Neuronal stem cell (in vitro differentiated cells): ENCODE results near the gene PCDHGB7.
A peak's percentile ranks its signal among the peaks of the same experiment; 100 is the strongest.

Source experiments
- DNase-seq: peaks from one replicate; pipeline ENCODE4 v3.0.0-alpha.2; 2013; ENCODE audit warnings: low spot score
- H2AFZ ChIP-seq: one replicate; pipeline ENCODE4 v1.6.1; 2013; ENCODE audit warnings: mild to moderate bottlenecking, low read length, inconsistent platforms
- H2AK5ac ChIP-seq: 2 replicates; pipeline ENCODE4 v1.6.1; 2013; ENCODE audit warnings: low read depth, mild to moderate bottlenecking, inconsistent platforms, low read length, moderate library complexity, mixed read lengths
- H2BK120ac ChIP-seq: 2 replicates; pipeline ENCODE4 v1.6.1; 2013; ENCODE audit warnings: low read depth, mild to moderate bottlenecking, inconsistent platforms, low read length, moderate library complexity, mixed read lengths
- H2BK12ac ChIP-seq: one replicate; pipeline ENCODE4 v1.6.1; 2013; ENCODE audit warnings: low read length, inconsistent platforms
- H2BK15ac ChIP-seq: 2 replicates; pipeline ENCODE4 v1.6.1; 2013; ENCODE audit warnings: mild to moderate bottlenecking, low read length, inconsistent platforms, mixed read lengths
- H2BK5ac ChIP-seq: one replicate; pipeline ENCODE4 v1.6.1; 2013; ENCODE audit warnings: inconsistent platforms, mild to moderate bottlenecking, low read length, moderate library complexity
- H3K14ac ChIP-seq: one replicate; pipeline ENCODE4 v1.6.1; 2013; ENCODE audit warnings: low read length, inconsistent platforms
- H3K18ac ChIP-seq: 2 replicates; pipeline ENCODE4 v1.6.1; 2013; ENCODE audit warnings: low read length, inconsistent platforms
- H3K23ac ChIP-seq: 2 replicates; pipeline ENCODE4 v1.6.1; 2013; ENCODE audit warnings: low read depth, mild to moderate bottlenecking, mixed read lengths, low read length, inconsistent platforms; ENCODE audit not compliant: poor library complexity
- H3K27ac ChIP-seq: replicated peaks from 3 replicates; pipeline ENCODE4 v1.5.1; 2013; ENCODE audit warnings: low read length, inconsistent platforms
- H3K27me3 ChIP-seq, 3 experiments: 2 replicates each; pipeline ENCODE4 v1.6.1; 2013; ENCODE audit warnings: low read length in 3 of 3, mild to moderate bottlenecking in 2 of 3, inconsistent platforms in 1 of 3, low read depth in 1 of 3, mixed read lengths in 1 of 3, moderate library complexity in 1 of 3; ENCODE audit not compliant: control insufficient read depth in 3 of 3, insufficient read depth in 3 of 3
- H3K36me3 ChIP-seq, 2 donors: replicated peaks in 1 of 2; 2 replicates each; pipeline ENCODE4 v1.6.1; 2013; ENCODE audit warnings: low read length in 2 of 2; ENCODE audit not compliant: control insufficient read depth in 2 of 2, insufficient read depth in 2 of 2
- H3K4ac ChIP-seq: 2 replicates; pipeline ENCODE4 v1.6.1; 2013; ENCODE audit warnings: inconsistent platforms, mild to moderate bottlenecking, low read length, moderate library complexity
- H3K4me1 ChIP-seq, 2 donors: 1 replicate in 1 of 2; 2 replicates in 1 of 2; pipeline ENCODE4 v1.6.1; 2013; ENCODE audit warnings: low read length in 2 of 2, low read depth in 1 of 2; ENCODE audit not compliant: control insufficient read depth in 2 of 2, insufficient read depth in 1 of 2
- H3K4me2 ChIP-seq: one replicate; pipeline ENCODE4 v1.6.1; 2013; ENCODE audit warnings: mild to moderate bottlenecking, low read length, inconsistent platforms; ENCODE audit not compliant: insufficient read depth, poor library complexity, severe bottlenecking
- H3K4me3 ChIP-seq, 2 donors: 2 replicates each; pipeline ENCODE4 v1.5.1; 2013; ENCODE audit warnings: low read length in 2 of 2, mild to moderate bottlenecking in 2 of 2, inconsistent platforms in 1 of 2, moderate library complexity in 1 of 2
- H3K79me1 ChIP-seq: one replicate; pipeline ENCODE4 v1.6.1; 2013; ENCODE audit warnings: low read depth, mild to moderate bottlenecking, inconsistent platforms, low read length, moderate library complexity
- H3K9ac ChIP-seq: one replicate; pipeline ENCODE4 v1.6.1; 2013; ENCODE audit warnings: mild to moderate bottlenecking, low read depth, low read length, inconsistent platforms; ENCODE audit not compliant: poor library complexity
- H3K9me3 ChIP-seq, 2 donors: replicated peaks in 1 of 2; 2 replicates each; pipeline versions ENCODE3 to v1.6.1; 2013; ENCODE audit warnings: low read length in 2 of 2, mild to moderate bottlenecking in 2 of 2, inconsistent platforms in 1 of 2, low read depth in 1 of 2, mixed read lengths in 1 of 2, moderate library complexity in 1 of 2; ENCODE audit not compliant: control insufficient read depth in 2 of 2, insufficient read depth in 1 of 2
- H4K8ac ChIP-seq: one replicate; pipeline ENCODE4 v1.6.1; 2013; ENCODE audit warnings: low read depth, mild to moderate bottlenecking, inconsistent platforms, low read length, moderate library complexity
- H4K91ac ChIP-seq: one replicate; pipeline ENCODE4 v1.6.1; 2013; ENCODE audit warnings: low read length, low read depth, mild to moderate bottlenecking, inconsistent platforms; ENCODE audit not compliant: poor library complexity
- WGBS, 2 donors: extraction: QIAGEN DNeasy Blood & Tissue Kit; methylation state at CpG; one replicate each; pipeline ENCODE4 v1.1.7; 2013; ENCODE audit warnings: missing lambda C conversion rate in 2 of 2, mixed read lengths in 1 of 2; ENCODE audit not compliant: insufficient read length in 2 of 2, insufficient replicate concordance in 1 of 2; ENCODE audit errors: extremely low coverage in 2 of 2; 5-methylcytosine and 5-hydroxymethylcytosine counted together

The PCDHGB7 gene

DNA sequence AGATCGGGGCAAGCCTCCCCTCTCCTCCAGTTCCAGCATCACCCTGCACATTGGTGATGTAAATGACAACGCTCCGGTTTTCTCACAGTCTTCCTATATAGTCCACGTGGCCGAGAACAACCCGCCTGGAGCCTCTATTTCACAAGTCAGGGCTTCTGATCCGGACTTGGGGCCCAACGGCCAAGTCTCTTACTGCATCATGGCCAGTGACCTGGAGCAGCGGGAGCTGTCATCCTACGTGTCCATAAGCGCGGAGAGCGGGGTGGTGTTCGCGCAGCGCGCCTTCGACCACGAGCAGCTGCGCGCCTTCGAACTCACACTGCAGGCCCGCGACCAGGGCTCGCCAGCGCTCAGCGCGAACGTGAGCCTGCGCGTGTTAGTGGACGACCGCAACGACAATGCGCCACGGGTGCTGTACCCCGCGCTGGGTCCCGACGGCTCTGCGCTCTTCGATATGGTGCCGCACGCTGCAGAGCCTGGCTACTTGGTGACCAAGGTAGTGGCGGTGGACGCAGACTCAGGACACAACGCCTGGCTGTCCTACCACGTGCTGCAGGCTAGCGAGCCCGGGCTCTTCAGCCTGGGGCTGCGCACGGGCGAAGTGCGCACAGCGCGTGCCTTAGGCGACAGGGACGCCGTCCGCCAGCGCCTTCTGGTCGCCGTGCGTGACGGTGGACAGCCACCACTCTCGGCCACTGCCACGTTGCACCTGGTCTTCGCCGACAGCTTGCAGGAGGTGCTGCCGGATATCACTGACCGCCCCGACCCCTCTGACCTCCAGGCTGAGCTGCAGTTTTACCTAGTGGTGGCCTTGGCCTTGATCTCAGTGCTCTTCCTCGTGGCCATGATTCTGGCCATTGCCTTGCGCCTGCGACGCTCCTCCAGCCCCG lies 28.1 kb upstream of the PCDHGB7 start:
- H3K79me1 ChIP-seq = peaks cover 4% of the 10 kb centered on the region
- no peak overlapping the region for H2BK15ac ChIP-seq
- peak overlapping the region in 1 of 2 donors; percentile 24 for H3K4me3 ChIP-seq
- H3K14ac ChIP-seq = no peak overlapping the region
- H2AK5ac ChIP-seq = no peak overlapping the region
- no CpG with 5 or more reads among the region's 77 CpGs for WGBS, 2 donors
- no peak overlapping the region for H3K4ac ChIP-seq
- H2BK5ac ChIP-seq = no peak overlapping the region
- H3K18ac ChIP-seq = peak overlapping the region; percentile 30
- no peak overlapping the region for H2AFZ ChIP-seq
- H4K8ac ChIP-seq = no peak overlapping the region
- H3K4me2 ChIP-seq = no peak overlapping the region
- no peak overlapping the region for H3K27ac ChIP-seq
- H3K9me3 ChIP-seq = peaks cover 40 to 70% of the 10 kb centered on the region in 2 donors
- H2BK12ac ChIP-seq = no peak overlapping the region
- H2BK120ac ChIP-seq = no peak overlapping the region
- peak overlapping the region; percentile 16 for H3K23ac ChIP-seq
- H4K91ac ChIP-seq = no peak overlapping the region
- H3K36me3 ChIP-seq = peaks cover 14 to 26% of the 10 kb centered on the region in 2 donors
- no peaks in the 10 kb centered on the region for H3K4me1 ChIP-seq
- peak overlapping the region; percentile 51 for H3K9ac ChIP-seq
- no peak for DNase-seq
- H3K27me3 ChIP-seq = no peaks in the 10 kb centered on the region

- no peak for DNase-seq
These were observed 24.9 kb upstream of the PCDHGB7 start, which contains the start of gene PCDHGA8 for GRCh38 chr5:141392429-141393198. Gene PCDHGA8 (plus strand): TSS chr5:141392633. CDS start chr5:141392814, 181 bp downstream.

DNA sequence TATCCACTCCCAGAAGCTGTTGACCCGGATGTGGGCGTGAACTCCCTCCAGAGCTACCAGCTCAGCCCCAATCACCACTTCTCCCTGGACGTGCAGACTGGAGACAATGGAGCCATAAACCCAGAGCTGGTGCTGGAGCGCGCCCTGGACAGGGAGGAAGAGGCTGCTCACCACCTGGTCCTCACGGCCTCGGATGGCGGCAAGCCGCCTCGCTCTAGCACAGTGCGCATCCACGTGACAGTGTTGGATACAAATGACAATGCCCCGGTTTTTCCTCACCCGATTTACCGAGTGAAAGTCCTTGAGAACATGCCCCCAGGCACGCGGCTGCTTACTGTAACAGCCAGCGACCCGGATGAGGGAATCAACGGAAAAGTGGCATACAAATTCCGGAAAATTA lies 24.2 kb upstream of the PCDHGB7 start:
- no peak overlapping the region for H3K23ac ChIP-seq
- H3K4me3 ChIP-seq = no peak overlapping the region
- H3K36me3 ChIP-seq = peaks cover 14 to 26% of the 10 kb centered on the region in 2 donors
- WGBS, 2 donors = no CpG with 5 or more reads among the region's 21 CpGs
- H3K18ac ChIP-seq = no peak overlapping the region
- H3K4me1 ChIP-seq = no peaks in the 10 kb centered on the region
- H3K9me3 ChIP-seq = peaks cover 39 to 83% of the 10 kb centered on the region in 2 donors
- H3K79me1 ChIP-seq = peaks cover 6% of the 10 kb centered on the region
- no peak overlapping the region for H2BK120ac ChIP-seq
- H3K4me2 ChIP-seq = no peak overlapping the region
- H3K9ac ChIP-seq = no peak overlapping the region
- no peak overlapping the region for H2BK12ac ChIP-seq
- H2BK5ac ChIP-seq = no peak overlapping the region
- H2AFZ ChIP-seq = no peak overlapping the region
- H3K27ac ChIP-seq = no peak overlapping the region
- no peaks in the 10 kb centered on the region for H3K27me3 ChIP-seq
- H4K91ac ChIP-seq = no peak overlapping the region
- H4K8ac ChIP-seq = no peak overlapping the region
- DNase-seq = no peak
- no peak overlapping the region for H3K4ac ChIP-seq
- no peak overlapping the region for H2AK5ac ChIP-seq
- H2BK15ac ChIP-seq = no peak overlapping the region
- no peak overlapping the region for H3K14ac ChIP-seq

More at GRCh38 chr5:141392429-141393198, 24.9 kb upstream of the PCDHGB7 start, which contains the start of gene PCDHGA8:
- Histone ChIP-seq H2BK120ac (no peak within 1 kb of the TSS), H3K23ac (no peak within 1 kb of the TSS), H2BK5ac (no peak within 1 kb of the TSS), H3K4ac (no peak within 1 kb of the TSS), H3K4me3 (no peak within 1 kb of the TSS), H3K36me3 (peaks cover 14 to 26% of the 10 kb centered on the region in 2 donors), H3K14ac (no peak within 1 kb of the TSS), H4K91ac (no peak within 1 kb of the TSS), H2BK12ac (no peak within 1 kb of the TSS), H3K9ac (no peak within 1 kb of the TSS), H2BK15ac (no peak within 1 kb of the TSS), H3K4me2 (no peak within 1 kb of the TSS), H3K27ac (no peak within 1 kb of the TSS), H3K9me3 (peaks cover 40 to 85% of the 10 kb centered on the region in 2 donors), H3K4me1 (no peaks in the 10 kb centered on the region), H4K8ac (no peak within 1 kb of the TSS), H2AK5ac (no peak within 1 kb of the TSS), H2AFZ (no peak within 1 kb of the TSS), H3K27me3 (no peaks in the 10 kb centered on the region), H3K79me1 (peaks cover 6% of the 10 kb centered on the region), H3K18ac (no peak within 1 kb of the TSS)
- WGBS, 2 donors = no CpG with 5 or more reads among the region's 38 CpGs
